GM23338 (cell line): Measurements from ENCODE around the gene ALDH18A1. TPM values are rescaled to one million over a fixed set of nuclear protein-coding genes. Genes with fewer than 3 reads are reported as not detected.

Source experiments
- ATAC-seq: fragments of 200-7000 bp; cut with Tn5 transposase; 3 replicates; pipeline ENCODE4 v1.9.1; 2020
- DNase-seq: peaks from one replicate; pipeline ENCODE4 v3.0.0-alpha.2; 2015; ENCODE audit warnings: low spot score
- H2AFZ ChIP-seq: fragments of 200-600 bp; sonication (generic); 2 replicates; pipeline ENCODE4 v1.8.0; 2016; ENCODE audit warnings: antibody characterized with exemption, mild to moderate bottlenecking, moderate library complexity
- H3F3A ChIP-seq: fragments of 200-600 bp; sonication (generic); replicated peaks from 2 replicates; pipeline ENCODE4 v1.8.0; 2017; ENCODE audit warnings: antibody characterized with exemption, mixed run types, low read depth
- H3K27ac ChIP-seq: fragments of 200-600 bp; sonication (generic); 2 replicates; pipeline ENCODE4 v1.6.1; 2016; ENCODE audit warnings: low read depth
- H3K27me3 ChIP-seq: fragments of 200-600 bp; sonication (generic); 2 replicates; pipeline ENCODE4 v1.8.0; 2016; ENCODE audit warnings: mild to moderate bottlenecking, mixed run types, moderate library complexity; ENCODE audit not compliant: insufficient read depth
- H3K36me3 ChIP-seq: fragments of 200-600 bp; sonication (generic); 2 replicates; pipeline ENCODE4 v1.8.0; 2016; ENCODE audit warnings: mild to moderate bottlenecking; ENCODE audit not compliant: insufficient read depth
- H3K4me1 ChIP-seq: fragments of 200-600 bp; sonication (generic); 2 replicates; pipeline ENCODE4 v1.8.0; 2016; ENCODE audit warnings: mild to moderate bottlenecking, moderate library complexity; ENCODE audit not compliant: insufficient read depth
- H3K4me2 ChIP-seq: fragments of 200-600 bp; sonication (generic); 2 replicates; pipeline ENCODE4 v1.7.1; 2017; ENCODE audit warnings: mixed run types
- H3K4me3 ChIP-seq: fragments of 200-600 bp; sonication (generic); 2 replicates; pipeline ENCODE4 v1.6.1; 2016; ENCODE audit warnings: mixed run types
- H3K79me2 ChIP-seq: fragments of 200-600 bp; sonication (generic); replicated peaks from 2 replicates; pipeline ENCODE4 v1.8.0; 2017; ENCODE audit warnings: mild to moderate bottlenecking; ENCODE audit not compliant: insufficient read depth
- H3K9me2 ChIP-seq: fragments of 200-600 bp; sonication (generic); 2 replicates; pipeline ENCODE4 v1.8.0; 2017; ENCODE audit not compliant: insufficient read depth
- H4K20me1 ChIP-seq: fragments of 200-600 bp; sonication (generic); replicated peaks from 2 replicates; pipeline ENCODE4 v1.8.0; 2017; ENCODE audit warnings: mild to moderate bottlenecking; ENCODE audit not compliant: insufficient read depth
- H3K27ac Mint-ChIP-seq: 2 replicates; pipeline ENCODE4 v1.8.0; 2020; ENCODE audit warnings: inconsistent platforms, mild to moderate bottlenecking, moderate library complexity, mixed read lengths
- H3K27me3 Mint-ChIP-seq: 3 replicates; pipeline ENCODE4 v1.8.0; 2022; ENCODE audit warnings: low read depth, mild to moderate bottlenecking, moderate library complexity, mixed read lengths, inconsistent platforms; ENCODE audit not compliant: insufficient read depth, poor library complexity
- H3K36me3 Mint-ChIP-seq: 3 replicates; pipeline ENCODE4 v1.8.0; 2021; ENCODE audit warnings: low read depth, mild to moderate bottlenecking, inconsistent platforms, moderate library complexity, mixed read lengths
- H3K4me1 Mint-ChIP-seq: 3 replicates; pipeline ENCODE4 v1.8.0; 2020; ENCODE audit warnings: mild to moderate bottlenecking, inconsistent platforms, mixed read lengths
- H3K4me3 Mint-ChIP-seq: 3 replicates; pipeline ENCODE4 v1.8.0; 2021; ENCODE audit warnings: moderate library complexity, mild to moderate bottlenecking, inconsistent platforms, mixed read lengths
- H3K9me3 Mint-ChIP-seq: 3 replicates; pipeline ENCODE4 v1.8.0; 2020; ENCODE audit warnings: moderate library complexity, mild to moderate bottlenecking, inconsistent platforms, mixed read lengths
- CREB1 ChIP-seq: fragments of 250-450 bp; sonication (Bioruptor Pico); IDR thresholded peaks from 2 replicates; pipeline ENCODE4 v1.5.0; 2020; ENCODE audit warnings: low read depth, mild to moderate bottlenecking, moderate library complexity
- EZH2 ChIP-seq: fragments of 200-600 bp; sonication (generic); IDR thresholded peaks from one replicate; pipeline ENCODE4 v1.8.0; 2017; ENCODE audit warnings: antibody characterized with exemption, mild to moderate bottlenecking, low read depth; ENCODE audit not compliant: unreplicated experiment
- EZH2phosphoT487 ChIP-seq: fragments of 200-600 bp; sonication (generic); IDR thresholded peaks from one replicate; pipeline ENCODE4 v1.8.1; 2018; ENCODE audit warnings: antibody characterized with exemption; ENCODE audit not compliant: unreplicated experiment
- JUNB ChIP-seq: IDR thresholded peaks from one replicate; pipeline ENCODE4 v1.6.1; 2016; ENCODE audit warnings: antibody characterized with exemption; ENCODE audit not compliant: unreplicated experiment
- STAT1 ChIP-seq: IDR thresholded peaks from one replicate; pipeline ENCODE4 v1.6.1; 2016; ENCODE audit warnings: antibody characterized with exemption; ENCODE audit not compliant: unreplicated experiment
- ZNF114 ChIP-seq: fragments of 250-450 bp; sonication (Bioruptor Pico); IDR thresholded peaks from 2 replicates; pipeline ENCODE4 v1.5.0; 2020; ENCODE audit warnings: mild to moderate bottlenecking, moderate library complexity
- ZNF331 ChIP-seq: fragments of 250-450 bp; sonication (Bioruptor Pico); IDR thresholded peaks from 2 replicates; pipeline ENCODE4 v1.5.0; 2020; ENCODE audit warnings: low read depth, mild to moderate bottlenecking, moderate library complexity
- polyA plus RNA-seq: library from polyadenylated mRNA; unstranded; fragments of >200 nt; fragmentation: Nextera tagmentation; extraction: Ambion mirVana; gene quantifications from 2 replicates; pipeline ENCODE4 v1.2.1, GENCODE V29; 2016
- total RNA-seq: library from RNA; depleted of rRNA; stranded (reverse); fragments of >200 nt; shearing (Covaris generic); gene quantifications from 2 replicates; pipeline ENCODE4 v1.2.3, GENCODE V29; 2014
- TF ChIP-seq, protein P1 (sequence below): IDR thresholded peaks from 2 replicates; pipeline ENCODE4 v1.6.1; 2016; ENCODE audit warnings: antibody characterized with exemption
- TF ChIP-seq, protein P2 (sequence below): fragments of 250-450 bp; sonication (Bioruptor Pico); IDR thresholded peaks from 2 replicates; pipeline ENCODE4 v1.5.0; 2020; ENCODE audit warnings: mild to moderate bottlenecking, moderate library complexity
- TF ChIP-seq, protein P3 (sequence below), 2 experiments: fragments of 200-600 bp in 1 of 2; sonication (generic) in 1 of 2; conservative IDR thresholded peaks; 2 replicates each; pipeline versions ENCODE4 v1.5.1 to v1.6.1; 2016 to 2017; ENCODE audit warnings: antibody characterized with exemption in 2 of 2, low read depth in 2 of 2, mild to moderate bottlenecking in 2 of 2, moderate library complexity in 1 of 2

ALDH18A1 gene
- total and polyA plus RNA-seq, 2 experiments from 2014 or later = 35.1 to 117 TPM

- TF ChIP-seq, protein P1, sequence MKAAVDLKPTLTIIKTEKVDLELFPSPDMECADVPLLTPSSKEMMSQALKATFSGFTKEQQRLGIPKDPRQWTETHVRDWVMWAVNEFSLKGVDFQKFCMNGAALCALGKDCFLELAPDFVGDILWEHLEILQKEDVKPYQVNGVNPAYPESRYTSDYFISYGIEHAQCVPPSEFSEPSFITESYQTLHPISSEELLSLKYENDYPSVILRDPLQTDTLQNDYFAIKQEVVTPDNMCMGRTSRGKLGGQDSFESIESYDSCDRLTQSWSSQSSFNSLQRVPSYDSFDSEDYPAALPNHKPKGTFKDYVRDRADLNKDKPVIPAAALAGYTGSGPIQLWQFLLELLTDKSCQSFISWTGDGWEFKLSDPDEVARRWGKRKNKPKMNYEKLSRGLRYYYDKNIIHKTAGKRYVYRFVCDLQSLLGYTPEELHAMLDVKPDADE = no peak
- TF ChIP-seq, protein P2, sequence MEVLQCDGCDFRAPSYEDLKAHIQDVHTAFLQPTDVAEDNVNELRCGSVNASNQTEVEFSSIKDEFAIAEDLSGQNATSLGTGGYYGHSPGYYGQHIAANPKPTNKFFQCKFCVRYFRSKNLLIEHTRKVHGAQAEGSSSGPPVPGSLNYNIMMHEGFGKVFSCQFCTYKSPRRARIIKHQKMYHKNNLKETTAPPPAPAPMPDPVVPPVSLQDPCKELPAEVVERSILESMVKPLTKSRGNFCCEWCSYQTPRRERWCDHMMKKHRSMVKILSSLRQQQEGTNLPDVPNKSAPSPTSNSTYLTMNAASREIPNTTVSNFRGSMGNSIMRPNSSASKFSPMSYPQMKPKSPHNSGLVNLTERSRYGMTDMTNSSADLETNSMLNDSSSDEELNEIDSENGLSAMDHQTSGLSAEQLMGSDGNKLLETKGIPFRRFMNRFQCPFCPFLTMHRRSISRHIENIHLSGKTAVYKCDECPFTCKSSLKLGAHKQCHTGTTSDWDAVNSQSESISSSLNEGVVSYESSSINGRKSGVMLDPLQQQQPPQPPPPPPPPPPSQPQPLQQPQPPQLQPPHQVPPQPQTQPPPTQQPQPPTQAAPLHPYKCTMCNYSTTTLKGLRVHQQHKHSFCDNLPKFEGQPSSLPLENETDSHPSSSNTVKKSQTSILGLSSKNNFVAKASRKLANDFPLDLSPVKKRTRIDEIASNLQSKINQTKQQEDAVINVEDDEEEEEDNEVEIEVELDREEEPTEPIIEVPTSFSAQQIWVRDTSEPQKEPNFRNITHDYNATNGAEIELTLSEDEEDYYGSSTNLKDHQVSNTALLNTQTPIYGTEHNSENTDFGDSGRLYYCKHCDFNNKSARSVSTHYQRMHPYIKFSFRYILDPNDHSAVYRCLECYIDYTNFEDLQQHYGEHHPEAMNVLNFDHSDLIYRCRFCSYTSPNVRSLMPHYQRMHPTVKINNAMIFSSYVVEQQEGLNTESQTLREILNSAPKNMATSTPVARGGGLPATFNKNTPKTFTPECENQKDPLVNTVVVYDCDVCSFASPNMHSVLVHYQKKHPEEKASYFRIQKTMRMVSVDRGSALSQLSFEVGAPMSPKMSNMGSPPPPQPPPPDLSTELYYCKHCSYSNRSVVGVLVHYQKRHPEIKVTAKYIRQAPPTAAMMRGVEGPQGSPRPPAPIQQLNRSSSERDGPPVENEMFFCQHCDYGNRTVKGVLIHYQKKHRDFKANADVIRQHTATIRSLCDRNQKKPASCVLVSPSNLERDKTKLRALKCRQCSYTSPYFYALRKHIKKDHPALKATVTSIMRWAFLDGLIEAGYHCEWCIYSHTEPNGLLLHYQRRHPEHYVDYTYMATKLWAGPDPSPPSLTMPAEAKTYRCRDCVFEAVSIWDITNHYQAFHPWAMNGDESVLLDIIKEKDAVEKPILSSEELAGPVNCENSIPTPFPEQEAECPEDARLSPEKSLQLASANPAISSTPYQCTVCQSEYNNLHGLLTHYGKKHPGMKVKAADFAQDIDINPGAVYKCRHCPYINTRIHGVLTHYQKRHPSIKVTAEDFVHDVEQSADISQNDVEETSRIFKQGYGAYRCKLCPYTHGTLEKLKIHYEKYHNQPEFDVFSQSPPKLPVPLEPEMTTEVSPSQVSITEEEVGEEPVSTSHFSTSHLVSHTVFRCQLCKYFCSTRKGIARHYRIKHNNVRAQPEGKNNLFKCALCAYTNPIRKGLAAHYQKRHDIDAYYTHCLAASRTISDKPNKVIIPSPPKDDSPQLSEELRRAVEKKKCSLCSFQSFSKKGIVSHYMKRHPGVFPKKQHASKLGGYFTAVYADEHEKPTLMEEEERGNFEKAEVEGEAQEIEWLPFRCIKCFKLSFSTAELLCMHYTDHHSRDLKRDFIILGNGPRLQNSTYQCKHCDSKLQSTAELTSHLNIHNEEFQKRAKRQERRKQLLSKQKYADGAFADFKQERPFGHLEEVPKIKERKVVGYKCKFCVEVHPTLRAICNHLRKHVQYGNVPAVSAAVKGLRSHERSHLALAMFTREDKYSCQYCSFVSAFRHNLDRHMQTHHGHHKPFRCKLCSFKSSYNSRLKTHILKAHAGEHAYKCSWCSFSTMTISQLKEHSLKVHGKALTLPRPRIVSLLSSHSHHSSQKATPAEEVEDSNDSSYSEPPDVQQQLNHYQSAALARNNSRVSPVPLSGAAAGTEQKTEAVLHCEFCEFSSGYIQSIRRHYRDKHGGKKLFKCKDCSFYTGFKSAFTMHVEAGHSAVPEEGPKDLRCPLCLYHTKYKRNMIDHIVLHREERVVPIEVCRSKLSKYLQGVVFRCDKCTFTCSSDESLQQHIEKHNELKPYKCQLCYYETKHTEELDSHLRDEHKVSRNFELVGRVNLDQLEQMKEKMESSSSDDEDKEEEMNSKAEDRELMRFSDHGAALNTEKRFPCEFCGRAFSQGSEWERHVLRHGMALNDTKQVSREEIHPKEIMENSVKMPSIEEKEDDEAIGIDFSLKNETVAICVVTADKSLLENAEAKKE (CRISPR knock-in tag) = no peak
- TF ChIP-seq, protein P3, sequence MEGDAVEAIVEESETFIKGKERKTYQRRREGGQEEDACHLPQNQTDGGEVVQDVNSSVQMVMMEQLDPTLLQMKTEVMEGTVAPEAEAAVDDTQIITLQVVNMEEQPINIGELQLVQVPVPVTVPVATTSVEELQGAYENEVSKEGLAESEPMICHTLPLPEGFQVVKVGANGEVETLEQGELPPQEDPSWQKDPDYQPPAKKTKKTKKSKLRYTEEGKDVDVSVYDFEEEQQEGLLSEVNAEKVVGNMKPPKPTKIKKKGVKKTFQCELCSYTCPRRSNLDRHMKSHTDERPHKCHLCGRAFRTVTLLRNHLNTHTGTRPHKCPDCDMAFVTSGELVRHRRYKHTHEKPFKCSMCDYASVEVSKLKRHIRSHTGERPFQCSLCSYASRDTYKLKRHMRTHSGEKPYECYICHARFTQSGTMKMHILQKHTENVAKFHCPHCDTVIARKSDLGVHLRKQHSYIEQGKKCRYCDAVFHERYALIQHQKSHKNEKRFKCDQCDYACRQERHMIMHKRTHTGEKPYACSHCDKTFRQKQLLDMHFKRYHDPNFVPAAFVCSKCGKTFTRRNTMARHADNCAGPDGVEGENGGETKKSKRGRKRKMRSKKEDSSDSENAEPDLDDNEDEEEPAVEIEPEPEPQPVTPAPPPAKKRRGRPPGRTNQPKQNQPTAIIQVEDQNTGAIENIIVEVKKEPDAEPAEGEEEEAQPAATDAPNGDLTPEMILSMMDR (conservative IDR thresholded peaks at IDR 0.05; ENCODE audit: low read depth in 2 of 2) = no peak
Measured at GRCh38 chr10:95664543-95664942, 8.0 kb upstream of the ALDH18A1 start (continued).

- no peak overlapping the region for H3K4me2 ChIP-seq
- DNase-seq (no peak), ATAC-seq (no peak)
- Mint-ChIP-seq H3K4me3 (no peak overlapping the region), H3K4me1 (no peaks in the 10 kb centered on the region), H3K36me3 (no peaks in the 10 kb centered on the region), H3K27me3 (no peaks in the 10 kb centered on the region), H3K9me3 (no peaks in the 10 kb centered on the region), H3K27ac (no peak overlapping the region)
- no peaks in the 10 kb centered on the region for H3K9me2 ChIP-seq
- H3F3A ChIP-seq = no peaks in the 10 kb centered on the region
- no peaks in the 10 kb centered on the region for H3K36me3 ChIP-seq
- H3K79me2 ChIP-seq = no peaks in the 10 kb centered on the region
- no peak overlapping the region for H3K27ac ChIP-seq
- no peaks in the 10 kb centered on the region for H3K27me3 ChIP-seq
- H3K4me3 ChIP-seq = no peak overlapping the region
- H3K4me1 ChIP-seq = no peaks in the 10 kb centered on the region
- no peak overlapping the region for H2AFZ ChIP-seq
- 0 out of 2 replicates have a peak, but pooled peaks cover 4% of the 10 kb centered on the region for H4K20me1 ChIP-seq
- TF ChIP-seq STAT1 = no peak
- TF ChIP-seq ZNF114 (CRISPR knock-in tag) = no peak
- TF ChIP-seq CREB1 = no peak
- TF ChIP-seq EZH2 = no peak
- TF ChIP-seq JUNB = no peak
- no peak for TF ChIP-seq EZH2phosphoT487
- TF ChIP-seq ZNF331 = no peak
- TF ChIP-seq, protein P3 (conservative IDR thresholded peaks at IDR 0.05; ENCODE audit: low read depth in 2 of 2) = no peak
- TF ChIP-seq, protein P1 = no peak
Measured at GRCh38 chr10:95663496-95663895, 7.0 kb upstream of the ALDH18A1 start.
